Measurements from ENCODE around the gene TJP3. TPM values are rescaled to one million over a fixed set of nuclear protein-coding genes. Genes with fewer than 3 reads are reported as not detected.

The TJP3 gene
- total and polyA plus RNA-seq, 3 donors from 2014 or later = 37.2 to 125 (median 81.1) TPM

- 52 to 63% methylated on average over 11 to 22 of the region's 25 CpGs for WGBS, 2 donors
- TF ChIP-seq POLR2A (IDR thresholded peaks at IDR 0.05) = no peak
- no peak for TF ChIP-seq CTCF (IDR thresholded peaks at IDR 0.05)
- intact Hi-C loops (cut with DNase I; ENCODE audit: low total_unique reads) = no loop called here
- Histone ChIP-seq H3K27ac (no peak overlapping the region), H3K9me3 (no peaks in the 10 kb centered on the region), H3K27me3 (no peaks in the 10 kb centered on the region), H3K4me1 (peaks cover 4% of the 10 kb centered on the region), H3K36me3 (ENCODE audit: low read depth, missing control alignments) (no peaks in the 10 kb centered on the region), H3K4me3 (no peak overlapping the region)
- DNase-seq = no peak
These were observed 66.6 kb downstream of the TJP3 start for GRCh38 chr19:3774621-3775373.

- whole genome bisulfite sequencing, 2 donors = 60 to 89% methylated on average over 2 of the region's 2 CpGs
- H3K9me3 ChIP-seq = no peaks in the 10 kb centered on the region
- intact Hi-C loops (cut with DNase I; ENCODE audit: low total_unique reads) = no loop called here
- H3K4me1 ChIP-seq = peaks cover under 1% of the 10 kb centered on the region
- no peak for TF ChIP-seq POLR2A (IDR thresholded peaks at IDR 0.05)
- no peak for TF ChIP-seq CTCF (IDR thresholded peaks at IDR 0.05)
- DNase-seq = no peak
- H3K27me3 ChIP-seq = no peaks in the 10 kb centered on the region
- H3K4me3 ChIP-seq = no peak overlapping the region
- no peak overlapping the region for H3K27ac ChIP-seq
- no peaks in the 10 kb centered on the region for H3K36me3 ChIP-seq (ENCODE audit: low read depth, missing control alignments)
These were observed 67.2 kb downstream of the TJP3 start for GRCh38 chr19:3775374-3775711.

- H3K27me3 ChIP-seq = no peaks in the 10 kb centered on the region
- H3K36me3 ChIP-seq (ENCODE audit: low read depth, missing control alignments) = no peaks in the 10 kb centered on the region
- no peak for DNase-seq
- WGBS, 2 donors = 92 to 96% methylated on average over 2 to 5 of the region's 5 CpGs
- intact Hi-C loops (cut with DNase I; ENCODE audit: low total_unique reads) = no loop called here
- no peak overlapping the region for H3K27ac ChIP-seq
- no peaks in the 10 kb centered on the region for H3K9me3 ChIP-seq
- no peak for TF ChIP-seq POLR2A (IDR thresholded peaks at IDR 0.05)
- TF ChIP-seq CTCF (IDR thresholded peaks at IDR 0.05) = no peak
- H3K4me1 ChIP-seq = no peaks in the 10 kb centered on the region
- no peak overlapping the region for H3K4me3 ChIP-seq
These were observed 67.6 kb downstream of the TJP3 start for GRCh38 chr19:3775831-3776230.

- no peaks in the 10 kb centered on the region for H3K4me1 ChIP-seq
- H3K36me3 ChIP-seq (ENCODE audit: low read depth, missing control alignments) = no peaks in the 10 kb centered on the region
- no peak for DNase-seq
- H3K9me3 ChIP-seq = no peaks in the 10 kb centered on the region
- H3K27me3 ChIP-seq = no peaks in the 10 kb centered on the region
- intact Hi-C loops (cut with DNase I; ENCODE audit: low total_unique reads) = no loop called here
- 81 to 92% methylated on average over 1 of the region's 1 CpG for WGBS, 2 donors
- no peak overlapping the region for H3K27ac ChIP-seq
- no peak overlapping the region for H3K4me3 ChIP-seq
- TF ChIP-seq CTCF (IDR thresholded peaks at IDR 0.05) (no peak), POLR2A (IDR thresholded peaks at IDR 0.05) (no peak)
These were observed 68.4 kb downstream of the TJP3 start for GRCh38 chr19:3776479-3777040.
